ENCODE results near the gene DUSP28. TPM values are rescaled to one million over a fixed set of nuclear protein-coding genes. Genes with fewer than 3 reads are reported as not detected.

Gene DUSP28
- total RNA-seq, 3 donors from 2014 or later: 3.5 to 5.3 (median 4.3) TPM

DNA sequence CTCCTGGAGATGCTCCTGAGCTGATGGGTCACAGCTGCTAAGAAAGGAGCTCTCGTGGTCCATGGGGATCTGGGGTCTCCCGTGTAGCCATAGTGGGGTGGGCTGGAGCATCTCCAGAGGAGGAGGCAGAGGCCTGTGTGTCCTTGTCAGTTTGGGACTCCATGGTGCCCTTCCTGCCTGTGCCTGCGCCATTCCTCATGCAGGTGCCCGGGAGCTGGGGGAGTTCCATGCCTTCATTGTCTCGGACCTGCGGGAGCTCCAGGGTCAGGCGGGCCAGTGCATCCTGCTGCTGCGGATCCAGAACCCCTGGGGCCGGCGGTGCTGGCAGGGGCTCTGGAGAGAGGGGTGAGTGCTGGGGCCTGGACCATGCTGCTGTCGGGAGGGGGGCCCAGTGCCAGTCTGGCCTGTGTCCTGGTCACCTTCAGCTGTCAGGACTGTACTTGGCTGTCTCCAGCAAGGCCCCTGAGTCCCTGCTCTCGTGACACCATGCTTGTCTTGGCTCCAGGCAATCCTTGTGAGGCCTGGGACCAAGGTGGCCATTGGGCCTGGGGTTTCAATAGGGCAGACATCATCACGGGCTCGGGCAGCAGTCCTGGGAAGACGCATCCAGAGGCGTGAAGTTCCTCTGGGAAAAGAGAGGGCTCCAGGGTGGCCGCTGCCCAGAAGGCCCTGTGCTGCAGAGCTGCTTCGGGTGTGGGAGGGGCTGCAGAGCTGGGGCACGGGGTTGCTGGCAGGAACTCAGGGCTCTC, 33.7 kb downstream of the DUSP28 start:
- no peak for TF ChIP-seq CTCF (IDR thresholded peaks at IDR 0.05)
- peak in 2 of 3 donors; percentile 21 to 45 for DNase-seq
- ATAC-seq: no peak
- intact Hi-C loops (cut with DNase I, micrococcal nuclease): no loop called here
- no peaks in the 10 kb centered on the region for H3K36me3 ChIP-seq (ENCODE audit: low read depth)
- no peak overlapping the region for H3K4me3 ChIP-seq
- H3K4me1 ChIP-seq (ENCODE audit: low read depth): no peaks in the 10 kb centered on the region
- no peaks in the 10 kb centered on the region for H3K9me3 ChIP-seq

DNA sequence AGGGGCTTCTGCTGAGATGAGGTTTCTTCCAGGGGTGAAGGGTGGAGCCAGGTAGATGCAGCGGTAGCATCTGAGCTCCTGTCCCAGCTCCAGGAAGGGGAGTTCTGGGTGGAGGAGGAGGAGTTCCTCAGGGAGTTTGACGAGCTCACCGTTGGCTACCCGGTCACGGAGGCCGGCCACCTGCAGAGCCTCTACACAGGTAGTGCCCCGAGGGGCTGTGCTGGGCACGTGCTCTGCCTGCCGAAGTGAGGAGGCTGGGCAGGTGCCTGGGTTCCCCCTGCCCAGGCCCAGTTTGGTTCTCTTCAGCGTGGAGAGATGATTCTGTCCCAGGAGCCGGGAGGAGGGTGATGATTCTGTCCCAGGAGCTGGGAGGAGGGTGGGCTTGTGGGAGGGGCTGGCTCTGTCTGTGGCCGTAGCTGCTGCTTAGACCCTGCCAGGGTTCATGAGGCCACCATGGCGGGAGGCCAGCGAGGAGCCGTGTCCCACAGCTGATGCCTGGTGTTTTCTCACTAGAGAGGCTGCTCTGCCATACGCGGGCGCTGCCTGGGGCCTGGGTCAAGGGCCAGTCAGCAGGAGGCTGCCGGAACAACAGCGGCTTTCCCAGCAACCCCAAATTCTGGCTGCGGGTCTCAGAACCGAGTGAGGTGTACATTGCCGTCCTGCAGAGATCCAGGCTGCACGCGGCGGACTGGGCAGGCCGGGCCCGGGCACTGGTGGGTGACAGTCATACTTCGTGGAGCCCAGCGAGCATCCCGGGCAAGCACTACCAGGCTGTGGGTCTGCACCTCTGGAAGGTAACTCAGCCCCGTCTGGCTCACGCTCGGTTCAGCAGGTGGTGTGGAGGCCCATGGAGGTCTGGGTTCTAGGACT, 34.6 kb downstream of the DUSP28 start:
- no peaks in the 10 kb centered on the region for H3K4me1 ChIP-seq (ENCODE audit: low read depth)
- no peak for TF ChIP-seq CTCF (IDR thresholded peaks at IDR 0.05)
- H3K36me3 ChIP-seq (ENCODE audit: low read depth): no peaks in the 10 kb centered on the region
- DNase-seq: peak in 1 of 3 donors; percentile 43
- no peak overlapping the region for H3K4me3 ChIP-seq
- H3K9me3 ChIP-seq: no peaks in the 10 kb centered on the region
- ATAC-seq: no peak
- intact Hi-C loops (cut with DNase I, micrococcal nuclease): no loop called here

- intact Hi-C loops (cut with DNase I, micrococcal nuclease): no loop called here
- Histone ChIP-seq H3K4me1 (ENCODE audit: low read depth) (no peaks in the 10 kb centered on the region), H3K36me3 (ENCODE audit: low read depth) (no peaks in the 10 kb centered on the region), H3K9me3 (no peaks in the 10 kb centered on the region), H3K4me3 (no peak overlapping the region)
- TF ChIP-seq CTCF (IDR thresholded peaks at IDR 0.05): no peak
- DNase-seq (peak in 2 of 3 donors; percentile 41 to 45), ATAC-seq (peak; percentile 57)
Observed at GRCh38 chr2:240595381-240596079, 35.4 kb downstream of the DUSP28 start.

- DNase-seq: peak in 1 of 3 donors; percentile 41
- intact Hi-C loops (cut with DNase I, micrococcal nuclease): no loop called here
- ATAC-seq: no peak
Observed at GRCh38 chr2:240596080-240596460, 35.9 kb downstream of the DUSP28 start.

More at GRCh38 chr2:240596080-240596460, 35.9 kb downstream of the DUSP28 start:
- Histone ChIP-seq H3K36me3 (ENCODE audit: low read depth) (no peaks in the 10 kb centered on the region), H3K4me3 (no peak overlapping the region), H3K9me3 (no peaks in the 10 kb centered on the region), H3K4me1 (ENCODE audit: low read depth) (no peaks in the 10 kb centered on the region)
- no peak for TF ChIP-seq CTCF (IDR thresholded peaks at IDR 0.05)

All from mucosa of descending colon (tissue), 3 donors.